Measurements from ENCODE around the gene TMEM132C.
A peak's percentile ranks its signal among the peaks of the same experiment; 100 is the strongest.

The TMEM132C gene

DNA sequence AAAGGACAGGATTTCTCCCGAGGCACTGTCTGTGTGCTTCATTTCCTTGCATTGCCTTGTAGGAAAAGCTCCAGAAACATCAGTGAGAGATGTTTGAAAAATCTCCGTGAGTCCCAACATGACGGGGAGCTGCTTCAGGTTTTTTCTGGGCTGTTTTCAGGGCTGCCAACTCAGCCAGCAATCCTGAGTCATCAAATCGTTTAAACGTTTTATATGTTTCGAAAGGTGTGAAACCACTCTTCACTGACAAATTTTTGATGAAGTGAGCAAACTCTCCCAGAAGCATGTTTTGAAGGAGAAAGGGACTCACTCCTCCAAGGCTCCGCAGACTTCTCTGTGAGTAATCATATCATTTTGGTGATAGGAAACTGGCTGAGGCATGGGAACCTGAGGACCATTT is 240.5 kb downstream of the TMEM132C start:
- DNase-seq: no peak

DNA sequence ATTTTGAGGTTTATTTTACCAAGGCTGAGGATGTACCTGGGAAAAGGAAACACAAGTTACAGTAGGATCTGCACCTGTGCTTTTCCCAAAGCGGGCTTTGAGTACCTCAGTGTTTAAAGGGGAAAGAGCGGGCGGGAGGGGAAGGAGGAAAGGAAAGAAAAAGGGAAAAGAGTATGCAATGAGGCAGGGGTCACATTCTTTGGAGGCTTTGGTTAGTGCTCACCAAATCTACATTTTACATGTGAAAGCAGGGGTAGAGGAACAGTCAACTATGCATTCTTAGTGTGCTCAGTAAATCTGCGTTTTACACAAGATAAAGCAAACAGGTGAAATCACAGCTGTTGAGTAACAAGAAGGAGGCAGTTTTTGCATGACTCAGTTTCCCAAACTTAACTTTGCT is 242.2 kb downstream of the TMEM132C start:
- DNase-seq: no peak

DNA sequence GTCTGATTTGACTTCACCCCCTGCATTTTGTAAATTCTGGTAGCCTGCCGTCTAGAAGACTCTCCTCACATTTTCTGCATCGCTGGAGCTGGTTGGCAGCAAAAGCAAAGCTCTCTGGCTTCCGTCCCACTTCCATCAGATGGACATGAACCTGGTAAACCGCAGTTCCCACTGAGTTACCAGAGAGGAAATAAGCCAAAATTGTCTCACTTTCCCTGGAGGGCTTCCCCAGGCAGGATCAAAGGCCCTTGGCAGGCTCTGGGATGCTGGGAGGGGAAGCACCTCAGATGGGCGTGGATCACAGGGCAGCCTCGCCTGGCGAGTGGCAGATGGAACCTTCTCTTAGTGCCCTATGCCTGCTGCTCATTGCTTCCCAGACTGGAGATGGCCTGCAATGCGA is 243.5 kb downstream of the TMEM132C start:
- DNase-seq: no peak

DNA sequence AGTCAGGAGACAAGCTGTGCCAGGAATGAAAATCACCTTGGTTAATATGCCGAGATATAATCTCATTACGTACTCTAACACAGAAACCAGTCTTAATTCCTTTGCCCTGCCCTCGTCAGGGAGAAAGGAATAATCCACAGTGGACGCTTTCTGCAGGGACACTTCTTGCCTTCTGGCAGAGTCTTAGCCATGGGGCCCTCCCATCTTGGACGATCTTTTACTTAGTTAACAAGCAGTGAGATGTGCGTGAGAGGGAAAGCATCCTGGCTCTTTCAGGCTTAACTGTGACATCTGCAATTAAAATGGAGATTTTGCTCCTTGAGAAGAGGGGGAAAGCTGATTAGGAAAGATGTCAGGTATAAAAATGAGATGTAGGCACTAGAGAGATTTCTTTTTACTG is 246.4 kb downstream of the TMEM132C start:
- no peak for DNase-seq

DNA sequence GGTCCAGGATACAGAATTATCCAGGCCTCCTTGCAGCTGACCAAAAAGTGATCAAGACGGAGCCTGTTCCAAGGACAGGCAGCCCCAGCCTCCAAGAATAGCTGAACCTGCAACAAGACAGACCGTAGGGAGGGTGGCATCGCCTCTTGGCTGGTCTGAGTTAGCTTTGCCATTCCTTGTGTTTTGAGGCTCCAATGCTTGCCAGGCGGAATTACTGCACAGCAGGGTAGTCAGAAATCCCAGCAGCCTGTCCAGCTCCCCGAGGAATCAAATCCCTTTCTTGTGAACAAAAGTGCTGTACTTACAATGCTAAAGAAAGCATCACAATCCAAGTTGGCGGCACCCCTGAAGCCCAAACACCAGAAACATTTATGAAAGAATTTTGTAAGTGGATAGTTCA is 246.9 kb downstream of the TMEM132C start:
- no peak for DNase-seq

DNA sequence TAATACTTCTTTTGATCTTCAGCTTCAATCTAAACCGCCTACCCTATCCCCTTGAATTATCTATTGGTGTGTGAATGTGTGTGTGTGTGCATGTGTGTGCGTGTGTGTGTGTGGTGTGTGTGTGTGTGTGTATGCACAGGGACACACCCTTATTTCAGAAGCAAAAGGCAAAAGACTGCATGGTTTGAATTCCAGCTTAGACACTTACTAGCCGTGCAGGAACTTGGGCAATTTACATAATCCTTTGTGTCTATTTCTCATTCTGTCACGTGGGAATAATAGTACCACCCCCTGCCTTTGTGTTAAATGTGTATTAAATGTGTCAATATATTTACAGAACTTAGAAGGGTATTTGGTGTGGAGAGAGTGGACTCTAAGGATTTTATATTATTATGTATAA is 251.7 kb downstream of the TMEM132C start:
- DNase-seq: no peak

DNA sequence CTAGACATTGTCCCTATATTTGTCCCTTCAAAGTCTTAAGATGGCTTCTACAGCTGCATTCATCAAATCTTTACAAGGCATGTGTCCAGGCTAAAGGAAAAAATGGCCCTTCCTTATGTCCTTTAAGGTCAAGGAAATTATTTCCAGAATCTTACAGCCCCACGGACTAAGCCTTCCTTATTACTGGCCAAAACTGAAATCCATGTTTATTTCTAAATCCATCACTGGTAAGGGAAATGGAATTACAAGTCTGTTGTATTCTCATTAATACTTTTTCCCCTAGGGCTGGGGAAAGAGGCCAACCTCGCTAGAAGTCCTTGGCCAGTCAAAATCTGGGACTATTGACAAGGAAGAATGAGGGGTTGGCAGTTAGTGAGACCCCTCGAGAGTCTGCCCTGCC is 252.5 kb downstream of the TMEM132C start:
- DNase-seq: peak; percentile 51

DNA sequence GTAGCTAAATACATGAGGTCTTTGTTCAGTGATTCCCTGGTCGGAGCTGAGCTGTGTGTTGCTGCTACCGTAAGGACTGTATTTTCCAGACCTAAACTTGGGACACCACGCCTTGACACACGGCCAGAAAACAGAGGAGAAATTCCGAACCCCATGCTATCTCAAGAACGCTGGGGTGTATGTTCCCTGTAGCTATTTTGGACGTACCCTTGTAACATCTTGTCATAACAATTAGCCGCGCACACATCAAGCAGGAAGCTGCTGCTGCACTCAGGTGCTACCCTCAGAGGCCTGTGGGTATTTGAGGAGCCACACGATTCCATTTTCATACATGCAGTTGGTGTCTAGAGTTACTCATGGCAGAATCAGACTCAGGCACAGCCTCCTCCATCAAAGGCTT is 255.0 kb downstream of the TMEM132C start:
- no peak for DNase-seq

DNA sequence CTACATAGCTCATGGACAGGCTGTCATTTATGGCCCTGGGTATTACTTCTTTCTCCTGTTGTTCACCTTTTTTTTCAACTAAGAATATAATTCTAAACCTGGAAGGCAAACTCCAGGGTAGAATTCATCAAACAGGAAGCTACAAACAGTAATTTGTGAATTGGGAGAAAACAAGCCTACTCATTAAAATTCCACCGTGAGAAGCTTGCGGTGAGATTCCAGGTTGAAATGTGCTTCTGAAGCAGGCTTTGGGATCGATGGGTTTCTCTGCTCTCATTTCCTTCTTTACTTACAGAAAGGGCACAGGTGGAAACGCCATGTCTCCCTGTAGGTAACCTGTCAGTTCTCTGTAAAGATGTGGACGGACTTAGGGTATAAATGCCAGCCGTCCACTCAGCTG is 257.5 kb downstream of the TMEM132C start:
- no peak for DNase-seq

DNA sequence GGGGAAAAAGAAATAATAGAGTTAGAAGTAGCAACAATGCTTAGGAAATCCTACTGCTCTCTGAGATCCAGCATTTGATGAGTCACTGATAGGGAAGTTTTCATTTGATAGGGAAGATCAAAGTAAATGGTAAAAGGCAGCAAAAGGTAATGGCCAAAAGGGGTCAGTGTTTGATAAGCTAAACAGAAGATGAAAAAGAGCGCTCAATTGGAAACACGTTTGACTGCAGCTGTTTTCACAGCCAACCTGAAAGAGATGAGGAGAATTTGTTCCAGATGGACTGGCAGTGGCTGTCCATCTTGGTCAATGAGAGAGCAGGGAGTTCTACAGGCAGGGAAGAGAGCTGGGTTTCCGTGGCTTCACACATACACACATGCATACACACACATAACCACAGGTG is 264.2 kb downstream of the TMEM132C start:
- DNase-seq: no peak

DNA sequence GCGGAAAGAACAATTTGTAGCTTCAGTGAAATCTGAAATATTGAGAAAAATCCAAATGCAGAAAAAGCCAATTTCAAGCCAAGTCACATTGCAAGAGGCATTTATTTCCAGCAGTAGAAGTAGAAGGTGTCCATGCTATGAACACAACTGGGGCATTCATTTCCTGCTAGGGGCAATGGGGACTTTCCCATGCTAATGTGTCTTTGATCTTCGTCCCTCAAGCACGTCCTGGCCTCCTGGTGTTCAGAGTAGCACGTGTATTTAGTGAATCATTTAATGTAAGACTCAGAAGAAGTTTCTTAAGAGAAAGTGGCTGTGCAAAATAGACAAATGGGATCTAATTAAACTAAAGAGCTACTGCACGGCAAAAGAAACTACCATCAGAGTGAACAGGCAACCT is 267.9 kb downstream of the TMEM132C start:
- DNase-seq: no peak

DNA sequence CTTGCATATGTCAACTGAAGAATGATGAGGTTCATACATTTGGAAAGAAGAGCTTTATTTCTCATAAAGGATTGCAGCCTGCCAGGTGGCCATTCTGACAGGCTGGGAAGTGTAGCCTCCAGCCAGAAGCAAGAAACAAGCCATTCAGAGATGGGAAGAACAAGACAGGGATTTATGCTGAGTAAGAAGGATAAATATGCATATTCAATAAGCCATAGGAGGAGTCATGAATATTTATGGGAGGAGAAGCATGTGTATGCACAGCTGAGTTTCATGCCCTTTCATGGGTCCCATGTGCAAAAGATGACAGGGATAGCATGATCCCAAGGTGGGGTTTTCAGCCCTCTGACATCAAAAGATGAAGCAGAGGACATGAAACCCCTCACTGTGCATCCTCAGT is 269.8 kb downstream of the TMEM132C start:
- DNase-seq: no peak

DNA sequence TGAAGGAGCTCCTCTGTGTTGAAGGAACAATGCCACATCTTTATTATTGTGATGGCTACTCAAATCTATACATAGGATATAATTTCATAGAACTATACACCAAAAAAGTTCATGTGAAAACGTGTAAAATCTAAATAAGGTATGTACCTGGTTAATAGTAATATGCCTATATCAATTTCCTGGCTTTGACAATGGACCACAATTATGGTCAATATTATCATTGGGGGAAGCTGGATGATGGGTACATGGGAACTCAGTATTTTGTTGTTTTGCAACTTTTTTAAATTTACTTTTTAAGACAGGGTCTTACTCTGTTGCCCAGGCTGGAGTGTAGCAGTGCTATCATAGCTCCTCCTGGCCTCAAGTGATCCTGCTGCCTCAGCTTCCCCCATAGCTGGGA is 270.7 kb downstream of the TMEM132C start:
- DNase-seq: no peak

DNA sequence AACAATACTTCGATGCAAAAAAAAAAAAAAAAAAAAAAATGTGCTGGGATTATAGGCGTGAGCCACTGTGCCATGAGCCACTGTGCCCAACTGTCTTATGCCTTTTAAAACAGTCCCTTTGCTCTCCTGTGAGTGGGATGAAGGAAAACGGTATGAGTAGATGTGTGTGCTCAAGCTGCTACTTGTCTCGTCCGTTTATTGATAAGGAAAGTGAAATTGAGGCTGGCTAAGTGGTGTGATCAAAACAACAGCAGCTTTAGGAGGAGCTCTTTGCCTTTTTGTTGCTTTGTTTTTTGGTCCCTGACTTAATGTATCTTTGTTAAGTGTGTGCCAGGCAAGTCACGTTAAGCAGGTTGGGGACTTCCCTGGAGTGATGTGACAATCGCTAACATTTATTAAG is 275.9 kb downstream of the TMEM132C start:
- DNase-seq: no peak

DNA sequence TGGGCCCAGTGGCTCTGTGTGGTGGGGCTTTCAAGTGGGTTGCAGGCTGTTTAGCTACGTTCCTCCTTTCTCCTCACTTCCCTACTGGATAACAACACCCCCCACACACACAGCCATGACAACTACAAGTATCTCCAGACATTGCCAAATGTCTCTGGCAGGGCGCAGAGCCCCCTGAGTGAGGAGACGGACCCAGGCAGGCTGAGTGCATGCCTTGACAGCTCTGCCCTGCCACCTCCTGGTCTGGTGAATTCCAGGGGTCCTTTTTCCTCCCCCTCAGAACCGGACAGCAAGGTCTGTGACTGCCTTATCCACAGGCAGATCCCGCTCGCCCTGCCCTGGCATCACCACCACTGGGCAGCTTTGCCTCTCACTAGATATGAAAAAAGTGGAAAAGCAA is 276.5 kb downstream of the TMEM132C start:
- no peak for DNase-seq

DNA sequence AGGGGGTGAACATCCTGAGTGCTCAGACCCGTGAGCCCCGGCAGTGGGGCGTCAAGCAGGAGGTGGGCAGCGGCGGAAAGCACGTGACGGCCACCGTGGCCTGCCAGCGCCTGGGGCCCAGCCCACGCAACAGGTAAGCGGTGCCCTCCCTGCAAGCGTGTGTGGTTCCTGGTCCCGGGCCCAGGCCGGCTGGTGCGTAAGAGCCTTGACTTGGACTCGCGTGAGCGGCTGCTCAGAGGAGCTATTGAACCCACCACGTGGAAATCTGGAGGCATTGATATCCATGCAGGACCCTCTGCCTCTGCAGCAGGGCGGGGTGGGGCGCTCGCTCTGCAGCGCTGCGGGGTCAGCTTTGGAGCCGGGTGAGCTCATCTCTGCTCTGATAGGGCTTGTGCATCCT is 277.0 kb downstream of the TMEM132C start:
- no peak for DNase-seq

DNA sequence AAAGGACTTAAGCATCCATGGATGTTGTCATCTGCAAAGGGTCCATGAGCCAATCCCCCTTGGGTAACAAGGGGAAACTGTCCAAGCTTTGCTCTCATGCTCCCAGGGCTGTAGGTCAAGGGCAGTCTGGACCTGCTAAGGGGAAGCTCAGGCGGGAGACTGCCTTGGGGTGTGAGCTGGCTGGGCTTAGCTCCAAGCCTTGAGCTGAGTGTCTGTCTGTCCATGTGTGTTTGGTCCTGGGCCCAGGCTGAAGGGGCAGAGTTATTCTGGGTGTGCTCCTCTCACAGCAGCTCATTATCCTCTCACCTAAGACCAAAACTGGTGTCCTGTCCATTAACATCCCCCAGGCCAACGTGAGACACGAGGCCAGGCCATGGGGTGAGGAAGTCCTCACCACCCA is 282.0 kb downstream of the TMEM132C start:
- DNase-seq: no peak

DNA sequence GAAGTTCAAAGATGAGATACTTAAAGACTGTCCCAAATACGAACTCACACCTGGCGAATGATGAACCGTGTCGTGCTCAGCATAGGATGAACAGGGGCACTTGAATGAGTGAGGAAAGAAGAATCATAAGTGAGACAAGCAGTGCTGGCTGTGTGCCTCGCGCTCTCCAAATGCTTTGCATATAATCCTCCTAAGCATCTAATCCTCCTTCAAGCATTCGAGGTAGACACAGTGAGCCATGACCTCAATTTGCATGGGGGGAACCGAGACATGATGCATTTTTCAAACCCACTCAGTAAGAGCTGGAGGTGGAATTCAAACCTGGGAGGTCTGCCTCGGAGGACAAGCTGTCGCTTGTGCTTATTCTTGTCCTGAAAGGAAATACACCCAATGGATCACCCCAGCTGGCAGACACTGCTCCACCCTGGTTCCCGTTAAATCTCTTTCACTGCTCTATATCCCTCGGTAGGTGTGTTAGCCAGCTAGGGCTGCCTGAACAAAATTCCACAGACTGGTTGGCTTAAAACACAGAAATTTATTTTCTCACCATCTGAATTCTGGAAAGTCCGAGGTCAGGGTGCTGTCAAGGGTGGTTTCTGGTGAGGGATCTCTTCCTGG is 282.7 kb downstream of the TMEM132C start:
- no peak for DNase-seq

DNA sequence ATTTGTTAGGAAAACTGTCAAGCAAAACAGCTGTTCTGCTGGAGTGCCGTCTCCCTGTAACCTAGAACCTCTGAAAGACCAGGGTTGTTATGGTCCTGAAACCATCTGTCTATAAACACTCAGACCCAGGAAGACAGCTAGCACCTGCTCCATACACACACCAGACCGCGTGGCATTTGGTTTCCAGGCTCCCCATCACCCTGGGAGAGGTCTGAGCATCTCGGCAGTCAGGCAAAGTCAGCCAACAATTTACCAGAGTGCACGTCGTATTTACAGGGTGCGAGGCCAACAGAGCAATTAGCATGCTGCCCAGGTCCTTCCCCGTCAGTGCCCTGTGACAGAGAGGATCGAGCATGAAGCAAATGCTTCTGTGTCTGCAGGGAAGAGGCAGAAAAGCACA is 284.3 kb downstream of the TMEM132C start:
- DNase-seq: peak; percentile 56

DNA sequence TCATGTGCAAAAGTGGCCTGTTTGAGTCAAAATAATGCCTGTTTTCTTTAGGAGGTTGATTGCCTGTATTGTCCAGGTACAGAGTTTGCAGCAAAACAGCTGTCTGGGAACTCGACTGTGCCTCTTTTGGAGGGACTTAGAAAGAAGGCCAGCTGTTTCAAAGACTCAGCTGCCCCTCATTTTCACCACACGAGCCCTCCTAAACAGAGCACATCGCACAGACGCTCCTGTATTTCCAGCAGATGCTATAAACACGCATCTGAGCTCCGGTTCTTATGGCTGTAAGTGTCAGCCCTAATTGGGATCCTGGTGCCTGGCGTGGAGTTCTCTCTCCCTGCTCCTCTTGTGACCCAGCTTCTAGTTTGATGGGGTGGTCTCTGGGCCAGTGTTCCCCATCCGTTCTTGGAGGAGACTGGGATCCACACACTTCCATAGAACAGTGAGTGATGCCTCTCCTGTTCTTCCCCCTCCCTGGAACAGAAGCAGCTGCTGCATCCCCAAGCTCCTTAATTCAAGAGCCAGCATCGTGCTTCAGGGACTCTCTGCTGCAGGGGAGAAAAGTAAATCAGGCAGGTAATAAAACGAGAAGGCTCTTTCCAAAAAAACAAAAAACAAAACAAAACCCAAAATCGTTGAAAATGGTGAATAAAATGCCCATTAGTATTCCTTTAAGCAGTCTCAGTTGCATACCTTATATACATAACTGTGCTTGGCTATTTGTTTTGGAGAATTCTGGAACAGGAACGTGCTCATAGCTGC is 287.8 kb downstream of the TMEM132C start:
- peak; percentile 27 for DNase-seq

DNA sequence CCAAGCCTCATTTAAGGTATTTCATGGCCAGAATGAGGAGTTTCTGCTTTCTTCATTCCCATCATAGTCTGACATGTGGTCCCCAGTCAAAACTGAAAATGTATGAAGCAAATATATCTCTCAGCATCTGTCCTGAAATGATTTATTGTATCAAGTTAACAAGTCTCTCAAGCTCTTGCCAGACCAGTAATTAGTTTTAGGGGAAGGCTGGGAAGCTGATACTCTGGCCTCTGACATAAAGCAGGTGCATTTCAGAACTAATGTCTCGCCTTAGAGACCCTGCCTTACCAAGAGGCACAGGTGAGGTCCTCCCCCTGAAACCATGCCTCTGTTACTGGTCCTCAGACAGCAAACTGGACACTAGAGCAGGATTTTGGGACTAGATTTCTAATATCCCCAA is 290.3 kb downstream of the TMEM132C start:
- no peak for DNase-seq

DNA sequence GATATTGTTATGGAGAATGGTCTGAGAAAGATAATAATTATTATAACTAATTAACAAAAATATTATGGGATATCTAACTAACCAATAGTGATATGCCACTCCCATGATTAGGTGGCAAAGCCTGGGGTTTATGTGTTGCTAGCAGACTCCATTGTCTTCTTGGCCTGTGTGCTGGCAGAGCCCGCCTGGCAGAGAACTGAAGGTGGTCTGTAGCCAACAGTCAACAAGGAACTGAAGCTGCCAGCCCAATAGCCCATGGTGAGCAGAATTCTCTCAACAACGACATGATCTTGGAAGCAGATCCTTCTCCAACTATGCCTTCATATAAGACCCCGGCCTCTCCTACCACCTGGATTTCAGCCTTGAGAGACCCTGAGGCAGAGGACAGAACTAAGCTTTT is 298.0 kb downstream of the TMEM132C start:
- no peak for DNase-seq

DNA sequence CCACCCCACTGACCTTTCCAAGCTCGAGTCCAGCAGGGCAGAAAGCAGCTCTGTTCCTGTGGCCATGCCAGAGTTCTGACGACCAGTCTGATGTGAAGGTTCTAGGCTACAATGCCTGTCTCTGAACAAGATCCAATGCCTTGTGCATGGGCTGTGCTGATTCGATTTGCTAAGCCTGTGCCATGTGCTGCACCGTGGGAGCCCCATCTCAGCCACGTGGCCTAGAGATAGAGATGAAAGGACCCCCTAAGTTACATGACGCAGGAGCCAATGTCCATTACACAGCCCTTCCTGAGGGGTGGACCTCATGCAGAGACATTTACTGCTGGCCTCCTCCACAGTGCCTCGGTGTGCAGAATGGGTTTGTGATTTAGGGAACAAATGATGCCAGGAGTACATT is 300.8 kb downstream of the TMEM132C start:
- DNase-seq: no peak

DNA sequence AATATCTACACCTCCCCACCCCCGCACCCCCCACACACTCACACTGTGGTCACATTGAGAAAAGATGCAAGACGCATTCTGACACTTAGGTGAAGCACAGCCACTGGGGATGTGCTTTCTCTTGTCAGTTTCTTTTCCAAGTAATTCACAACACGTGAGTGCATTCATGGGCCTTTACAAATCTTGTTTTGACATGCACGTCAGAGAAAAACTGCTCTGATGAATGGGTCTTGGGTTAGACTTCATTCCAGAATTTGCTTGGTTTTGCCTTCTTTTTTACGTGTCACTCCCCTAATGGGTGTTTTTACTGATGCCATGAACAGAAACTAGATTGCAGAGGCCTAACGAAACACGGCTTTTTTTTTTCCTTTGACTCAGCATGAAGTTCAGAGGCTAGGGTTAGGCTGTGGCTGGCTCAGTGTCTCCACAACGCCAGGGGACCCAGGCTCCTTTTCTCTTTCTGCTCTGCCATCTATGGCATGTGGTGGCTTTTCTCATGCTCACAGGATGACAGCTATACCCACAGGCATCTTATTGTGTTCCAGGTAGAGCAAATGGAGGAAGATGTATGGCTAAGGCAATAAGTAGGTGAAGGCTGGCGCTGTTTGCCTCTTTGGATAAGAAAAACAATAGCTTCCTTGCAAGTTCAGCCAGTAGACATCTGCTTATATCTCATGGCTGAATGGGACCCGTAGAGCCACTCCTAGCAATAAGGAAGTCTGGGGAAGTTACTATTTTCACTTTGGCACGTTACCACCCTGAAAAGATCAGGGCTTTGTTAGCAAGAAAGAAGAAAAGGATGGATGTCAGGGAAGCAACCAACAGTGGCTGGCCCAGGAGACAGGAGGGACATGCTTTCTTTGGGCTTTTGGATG is 303.5 kb downstream of the TMEM132C start:
- no peak for DNase-seq

Data from right hindlimb (tissue), 1 donor.